HG03565 (cell line): Measurements from ENCODE around the gene GDF2.

ENCODE experiments used
- ATAC-seq: cut with Tn5 transposase; IDR thresholded peaks from one replicate; pipeline ENCODE4 v1.9.1; 2021; ENCODE audit warnings: mild to moderate bottlenecking, moderate library complexity; ENCODE audit not compliant: unreplicated experiment

GDF2 gene

DNA sequence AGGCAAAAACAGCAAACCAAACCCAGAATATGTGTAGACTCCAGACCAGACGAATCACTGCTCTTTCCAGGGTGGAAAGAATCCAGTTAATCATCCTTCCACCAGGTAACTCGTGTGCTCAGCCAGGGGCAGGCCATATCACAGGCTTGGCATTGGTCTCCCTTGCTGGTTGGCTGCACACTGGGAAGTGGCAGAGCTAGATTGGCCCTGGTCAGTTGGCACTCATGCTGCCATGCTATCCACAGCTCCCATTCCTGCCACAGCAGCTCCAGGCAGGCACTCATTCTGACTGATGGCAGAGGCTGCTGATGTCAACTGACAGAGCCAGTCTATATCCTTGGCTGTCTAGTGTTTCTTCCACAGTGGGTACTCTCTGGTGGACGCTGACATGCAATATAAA, 31.9 kb upstream of the GDF2 start:
- no peak for ATAC-seq

DNA sequence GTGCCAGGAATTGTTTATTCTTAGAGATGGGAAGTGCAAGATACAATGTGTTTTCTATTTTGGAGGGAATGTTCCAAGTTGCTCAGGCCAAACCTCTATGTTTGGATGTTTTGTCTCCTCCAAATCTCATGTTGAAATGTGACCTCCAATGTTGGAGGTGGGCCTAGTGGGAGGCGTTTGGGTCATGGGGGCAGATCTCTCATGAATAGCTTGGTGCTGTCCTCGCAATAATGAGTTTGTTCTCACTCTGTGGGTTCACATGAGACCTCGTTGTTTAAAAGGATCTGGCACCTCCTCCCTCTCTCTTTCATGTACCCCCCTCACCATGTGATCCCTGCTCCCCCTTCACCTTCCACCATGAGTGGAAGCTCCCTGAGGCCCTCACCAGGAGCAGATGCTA, 30.6 kb upstream of the GDF2 start:
- ATAC-seq: no peak

DNA sequence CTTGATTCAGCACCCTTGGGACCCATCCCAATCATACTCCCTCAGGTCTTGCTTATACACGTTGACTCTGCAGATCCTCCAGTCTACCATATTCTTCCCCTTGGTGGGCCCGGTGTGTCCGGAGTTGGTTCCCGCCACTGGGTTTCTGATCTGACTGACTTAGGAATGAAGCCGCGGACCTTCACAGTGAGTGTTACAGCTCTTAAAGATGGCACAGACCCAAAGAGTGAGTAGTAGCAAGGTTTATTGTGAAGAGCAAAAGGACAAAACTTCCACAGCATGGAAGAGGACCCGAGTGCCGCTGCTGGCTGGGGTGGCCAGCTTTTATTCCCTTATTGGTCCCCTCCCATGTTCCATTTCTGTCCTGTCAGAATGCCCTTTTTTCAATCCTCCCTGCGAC, 28.2 kb upstream of the GDF2 start:
- ATAC-seq: no peak

DNA sequence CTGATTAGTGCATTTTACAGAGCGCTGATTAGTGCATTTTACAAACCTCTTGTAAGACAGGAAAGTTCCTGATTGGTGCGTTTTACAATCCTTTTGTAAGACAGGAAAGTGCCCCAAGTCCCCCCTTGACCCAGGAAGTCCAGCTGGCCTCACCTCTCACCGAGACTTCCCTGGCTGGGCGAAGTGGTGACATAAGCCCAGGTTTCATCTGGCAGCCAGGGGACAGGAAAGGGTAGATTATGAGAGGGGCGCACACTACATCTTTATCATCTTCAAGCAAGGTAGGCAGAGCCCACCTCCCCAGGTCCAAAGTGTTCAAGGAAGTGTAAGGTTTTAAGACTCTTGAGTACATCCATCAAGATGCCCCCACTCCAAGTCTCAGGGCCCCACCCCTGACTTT, 27.8 kb upstream of the GDF2 start:
- ATAC-seq: no peak

DNA sequence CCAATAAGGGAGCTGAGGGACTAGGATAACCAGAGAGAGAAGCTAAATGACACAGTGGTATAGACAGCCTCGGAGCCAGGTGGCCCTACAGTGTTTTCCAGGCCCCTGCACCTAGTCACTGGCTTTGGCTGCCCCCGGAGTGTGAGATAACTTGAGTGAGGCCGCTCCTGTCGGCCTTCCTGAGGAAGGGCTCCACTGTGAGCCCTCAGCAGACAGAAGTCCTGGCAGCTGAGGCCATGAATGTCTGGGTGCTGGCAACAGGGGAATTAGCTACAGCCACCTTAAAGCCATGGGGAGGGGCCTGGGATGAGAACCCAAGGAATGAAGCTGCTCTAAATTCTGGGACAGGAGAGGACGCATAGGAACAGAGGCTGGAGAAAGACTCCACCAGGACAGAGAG, 26.8 kb upstream of the GDF2 start:
- no peak for ATAC-seq

DNA sequence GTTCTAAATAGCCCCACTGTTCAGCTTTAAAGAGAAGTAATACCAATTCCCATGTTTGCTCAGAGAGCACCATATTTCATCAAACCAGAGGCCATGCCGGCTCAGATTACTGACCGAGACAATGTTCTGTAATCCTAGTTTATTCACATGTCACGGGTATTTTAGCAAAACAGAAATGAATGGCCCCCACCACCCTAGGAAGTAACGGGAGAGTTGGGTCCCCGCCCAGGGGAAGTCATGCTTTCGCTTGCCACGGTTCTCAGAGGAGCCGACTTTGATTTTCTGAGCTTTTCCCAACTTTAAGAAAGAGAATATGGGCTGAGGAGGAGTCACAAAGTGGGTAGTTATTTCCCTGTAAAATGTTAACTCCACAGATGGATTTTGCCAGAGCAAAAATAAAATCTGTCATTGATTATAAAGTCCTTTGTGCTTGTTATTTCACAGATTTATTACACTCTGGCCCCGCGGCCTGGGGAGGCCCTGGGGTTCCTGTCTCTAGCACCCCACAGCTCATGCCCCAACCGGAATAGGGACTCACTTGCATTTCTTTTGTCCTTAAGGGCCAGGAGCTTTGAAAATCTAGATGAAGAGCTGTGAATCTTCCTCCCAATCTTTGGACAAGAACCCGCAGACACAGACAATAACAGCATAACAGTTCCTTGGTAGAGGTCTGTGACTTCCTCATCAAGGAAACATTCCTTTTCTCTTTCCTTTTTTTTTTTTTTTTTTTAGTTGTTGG, 25.9 kb upstream of the GDF2 start:
- no peak for ATAC-seq

DNA sequence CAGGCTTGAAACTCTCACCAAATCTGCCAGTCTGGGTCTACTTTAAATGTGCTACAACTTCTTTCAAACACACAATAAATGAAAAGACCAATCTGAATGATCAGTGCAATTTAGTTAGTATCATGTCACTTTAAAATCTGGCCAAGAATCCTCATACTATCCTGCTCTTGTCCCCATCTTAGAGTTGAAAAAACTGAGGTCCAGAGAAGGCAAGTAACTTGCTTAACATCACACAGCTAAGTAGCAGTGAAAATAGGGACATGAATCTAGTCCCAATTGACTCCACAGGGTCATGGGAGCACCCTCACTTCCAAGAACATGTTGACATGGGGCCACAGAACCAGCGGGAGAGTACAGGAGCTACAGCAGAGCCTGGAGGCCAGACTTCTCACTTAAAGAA, 25.3 kb upstream of the GDF2 start:
- no peak for ATAC-seq

DNA sequence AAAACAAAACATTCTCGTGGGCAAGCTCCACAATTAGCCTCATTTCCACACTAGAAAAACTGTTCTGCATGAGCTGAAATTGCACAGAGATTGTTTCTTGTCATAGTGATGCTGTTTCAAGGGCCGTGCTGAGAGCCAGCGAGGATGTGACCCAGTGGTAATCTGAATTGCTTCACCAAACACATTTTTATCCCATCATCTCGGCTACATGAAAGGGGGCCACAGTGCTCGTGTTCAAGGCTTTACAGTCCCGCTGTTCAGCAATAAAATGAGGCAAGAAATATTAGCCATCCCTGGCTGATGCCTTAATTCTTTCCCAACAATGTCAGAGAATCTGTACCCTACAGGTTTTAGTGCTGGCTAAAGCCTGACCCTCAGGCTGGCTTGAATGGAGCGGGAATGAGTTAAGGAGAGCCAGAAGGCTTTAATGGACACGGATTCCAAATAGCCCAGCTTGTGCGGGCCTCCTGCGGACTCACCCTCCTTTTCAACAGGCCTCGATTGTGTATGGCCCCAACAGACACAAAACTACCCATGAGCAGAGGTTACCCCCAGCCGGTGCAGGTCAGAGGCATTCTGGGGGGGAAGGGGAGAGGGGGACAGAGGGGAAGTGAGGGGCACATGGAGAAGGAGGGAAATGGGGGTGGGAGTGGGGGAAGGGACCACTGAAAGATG, 24.3 kb upstream of the GDF2 start:
- ATAC-seq: no peak

DNA sequence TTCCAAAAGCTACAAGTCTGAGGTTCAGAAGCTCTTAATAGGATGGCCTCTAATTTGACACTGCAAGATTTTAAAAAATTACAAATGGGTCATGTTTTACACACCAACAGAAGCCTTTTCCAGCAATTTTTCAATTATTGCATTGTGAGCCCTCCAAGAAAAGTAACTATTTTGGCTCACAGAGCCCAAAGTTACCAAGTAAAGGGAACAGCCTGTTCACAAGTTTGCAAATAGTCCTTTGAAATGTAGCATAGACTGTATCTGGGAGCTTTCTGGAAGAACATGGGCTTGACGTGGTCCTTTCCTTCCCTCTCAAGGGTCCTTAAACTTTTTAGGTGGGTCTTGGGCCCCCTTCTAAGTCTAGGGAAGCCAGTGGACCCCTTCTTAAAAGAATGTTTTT, 23.5 kb upstream of the GDF2 start:
- ATAC-seq: no peak

DNA sequence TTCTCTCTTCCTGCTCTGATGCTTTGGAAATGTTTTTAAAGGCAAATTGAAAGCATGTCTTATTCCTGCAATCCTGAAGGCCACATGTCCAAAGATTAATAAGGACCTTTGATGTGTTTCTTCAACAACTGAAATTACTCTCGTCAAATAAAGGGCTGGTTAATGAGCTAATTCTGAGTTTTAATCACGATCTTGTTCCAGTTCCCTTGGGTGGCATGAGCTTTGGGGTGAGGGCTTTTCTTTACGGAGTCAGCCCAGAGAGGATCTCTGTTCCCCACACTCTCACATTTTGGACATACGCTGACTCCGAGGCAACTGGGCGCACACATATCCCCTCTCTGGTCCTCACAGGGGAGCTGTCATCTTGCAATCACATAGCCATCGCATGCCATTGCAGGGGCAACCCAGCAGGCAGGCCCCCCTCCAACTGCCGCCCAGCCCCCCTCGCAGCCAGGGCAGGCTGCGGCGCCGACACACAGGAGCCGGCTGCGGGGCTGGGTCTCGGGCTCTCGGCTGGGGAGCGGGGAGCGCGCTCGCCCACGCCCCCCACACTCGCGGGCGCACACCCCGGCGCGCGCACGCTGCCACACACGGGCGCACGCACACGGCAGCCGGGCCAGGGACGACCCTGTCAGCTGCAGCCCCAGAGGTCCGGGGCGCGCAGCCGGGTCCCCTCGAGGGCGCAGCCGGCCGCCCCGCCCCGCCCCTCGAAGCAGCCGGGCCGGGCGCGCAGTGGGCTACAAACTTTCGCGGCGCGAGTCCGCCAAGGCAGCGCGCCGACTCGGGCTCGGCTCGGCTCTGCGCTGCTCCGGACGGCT, 22.4 kb upstream of the GDF2 start, which contains the start of gene GDF10:
TSS of gene GDF10 (plus strand) at position 587 of the 818 bp plus-strand sequence. CDS start 455 bp downstream, outside the sequence.
- no peak for ATAC-seq

DNA sequence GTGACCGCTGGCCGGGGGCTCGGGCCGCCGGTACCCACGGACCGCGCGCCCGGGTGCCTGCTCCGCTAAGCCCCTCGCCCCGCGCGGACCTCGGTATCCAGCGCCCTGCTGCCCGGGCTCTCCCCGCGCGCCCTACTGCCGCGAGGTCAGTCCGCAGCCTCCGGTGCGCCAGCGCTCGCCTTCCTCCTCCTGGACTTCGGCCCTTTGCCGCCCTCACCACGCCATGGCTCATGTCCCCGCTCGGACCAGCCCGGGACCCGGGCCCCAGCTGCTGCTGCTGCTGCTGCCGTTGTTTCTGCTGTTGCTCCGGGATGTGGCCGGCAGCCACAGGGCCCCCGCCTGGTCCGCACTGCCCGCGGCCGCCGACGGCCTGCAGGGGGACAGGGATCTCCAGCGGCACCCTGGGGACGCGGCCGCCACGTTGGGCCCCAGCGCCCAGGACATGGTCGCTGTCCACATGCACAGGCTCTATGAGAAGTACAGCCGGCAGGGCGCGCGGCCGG, 21.8 kb upstream of the GDF2 start:
- no peak for ATAC-seq

DNA sequence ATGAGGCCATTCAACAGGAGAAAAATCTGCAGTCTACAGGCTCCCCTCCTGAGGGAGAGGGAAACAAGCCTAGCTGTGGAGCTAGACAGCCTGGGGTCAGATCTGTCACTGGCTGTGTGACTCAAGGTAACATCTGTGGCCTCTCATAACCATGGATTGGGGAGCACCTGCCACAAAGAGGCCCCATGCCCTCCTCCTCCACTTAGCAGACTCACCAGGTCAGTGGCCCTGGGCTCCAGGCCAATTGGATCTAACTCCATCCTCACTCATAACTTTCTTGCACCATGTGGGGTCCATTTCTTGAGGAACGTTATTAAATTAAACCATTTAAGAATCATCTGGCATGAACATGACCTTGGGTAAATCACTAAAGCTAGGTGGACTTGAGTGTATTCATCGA, 20.4 kb upstream of the GDF2 start:
- ATAC-seq: no peak

DNA sequence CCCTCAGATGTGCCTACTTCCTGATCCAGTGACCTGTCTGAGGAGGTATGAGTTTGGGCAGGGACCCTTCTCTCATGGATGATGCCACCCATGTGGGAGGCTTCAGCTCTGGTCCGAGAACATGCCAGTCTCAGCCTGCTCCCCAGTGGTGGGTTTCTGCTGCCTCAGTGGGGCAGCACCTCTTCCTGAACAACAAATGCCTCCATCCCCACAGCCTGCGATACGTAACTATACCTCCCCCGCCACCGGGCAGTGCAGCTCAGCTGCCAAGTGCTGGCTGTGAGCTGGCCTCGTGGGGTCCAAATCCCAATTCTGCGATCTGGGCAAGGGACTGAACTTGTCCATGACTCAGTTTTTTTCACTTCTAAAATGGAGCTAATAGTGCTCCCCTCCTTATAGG, 19.1 kb upstream of the GDF2 start:
- ATAC-seq: no peak

DNA sequence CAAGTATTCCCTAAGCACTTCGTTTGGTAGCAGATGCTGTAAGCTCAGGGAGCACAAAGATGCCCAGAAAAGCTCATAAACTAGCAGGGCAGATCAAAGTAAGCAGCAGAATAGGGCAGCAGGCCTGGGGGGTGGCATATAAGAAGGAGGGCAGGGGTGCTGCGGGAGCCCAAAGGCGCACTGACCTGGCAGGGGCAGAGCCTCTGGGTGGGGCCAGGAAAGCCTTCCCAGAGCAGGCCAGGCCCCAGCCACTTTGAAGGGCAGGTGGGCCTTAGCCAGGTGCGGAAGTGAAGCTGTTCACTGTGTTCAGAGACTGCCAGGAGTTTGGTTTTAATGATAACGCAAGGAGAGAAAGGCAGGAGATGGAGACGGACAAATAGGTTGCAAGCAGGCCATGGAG, 18.4 kb upstream of the GDF2 start:
- no peak for ATAC-seq

DNA sequence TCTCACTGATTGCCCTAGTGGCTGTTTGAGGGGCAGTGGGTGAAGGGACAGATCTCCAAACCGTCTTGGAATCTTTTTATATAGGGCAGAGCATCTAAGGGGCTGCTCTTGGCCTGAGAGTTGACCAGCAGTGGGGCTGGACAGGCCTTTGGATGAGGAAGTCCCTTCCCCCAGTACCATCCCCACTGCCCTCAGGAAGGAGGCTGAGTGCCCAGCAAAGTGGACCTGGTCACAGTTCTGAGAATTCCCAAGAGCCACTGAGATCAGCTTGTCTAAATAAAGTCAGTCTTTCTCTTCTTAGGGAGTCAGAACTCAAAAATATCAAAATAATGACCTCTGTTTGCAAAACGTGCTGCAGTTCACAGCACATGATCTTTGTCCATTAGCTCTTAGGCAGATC, 16.7 kb upstream of the GDF2 start:
- ATAC-seq: no peak

DNA sequence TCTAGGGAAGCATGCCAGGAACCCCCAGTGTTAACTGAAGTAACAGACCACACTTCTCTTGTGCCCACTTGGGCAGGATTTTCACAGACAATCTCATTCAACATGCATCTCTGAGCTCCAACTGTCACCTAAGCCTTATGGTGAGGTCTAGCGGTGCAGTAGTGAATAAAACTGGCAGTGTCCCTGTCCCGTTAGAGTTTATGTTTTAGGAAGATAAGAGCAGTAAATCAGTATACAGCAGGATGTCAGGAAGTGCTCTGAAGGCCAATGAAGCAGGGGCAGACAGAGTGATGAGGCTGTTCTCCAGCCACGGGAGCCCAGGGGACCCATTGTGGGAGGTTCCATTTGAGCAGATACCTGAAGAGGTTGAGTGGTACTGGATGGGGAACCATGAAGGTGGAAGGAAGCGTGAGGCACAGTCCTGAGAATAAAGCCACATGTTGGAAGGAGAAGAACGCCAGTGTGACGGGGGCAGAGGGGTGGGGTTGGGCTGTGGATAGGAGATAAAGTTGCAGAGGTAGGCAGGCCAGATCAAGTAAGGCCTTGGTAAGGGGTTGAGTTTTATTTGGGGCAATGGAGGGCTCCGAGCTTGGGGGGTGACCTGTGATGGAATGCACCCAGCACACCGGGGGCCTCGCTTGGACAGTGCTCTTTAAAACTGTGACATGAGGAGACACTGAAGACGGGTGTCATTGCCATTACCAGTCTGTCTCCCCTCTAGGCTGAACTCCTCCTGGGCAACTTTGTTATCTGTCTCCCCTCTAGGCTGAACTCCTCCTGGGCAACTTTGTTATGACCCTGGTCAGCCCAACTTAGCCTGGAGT, 15.7 kb upstream of the GDF2 start:
- no peak for ATAC-seq

DNA sequence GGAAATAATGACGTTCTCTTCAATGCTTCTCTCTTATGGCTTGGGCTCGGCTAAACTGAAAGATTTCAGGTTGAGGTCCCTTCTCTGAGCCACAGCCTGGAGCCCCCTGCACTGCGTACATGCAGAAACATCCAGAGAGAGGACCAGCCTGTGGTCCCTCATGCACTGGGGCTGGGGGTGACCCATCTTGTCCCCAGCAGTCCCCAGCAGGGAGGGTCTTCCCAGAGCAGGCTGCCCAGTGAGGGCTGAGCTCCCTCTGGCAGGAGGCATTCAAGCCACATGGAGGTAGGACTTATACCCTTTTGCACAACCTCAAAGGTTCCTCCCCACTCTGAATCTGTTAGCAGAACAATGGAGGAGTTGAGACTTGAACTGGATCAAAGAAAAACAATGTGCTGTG, 14.9 kb upstream of the GDF2 start:
- ATAC-seq: no peak

DNA sequence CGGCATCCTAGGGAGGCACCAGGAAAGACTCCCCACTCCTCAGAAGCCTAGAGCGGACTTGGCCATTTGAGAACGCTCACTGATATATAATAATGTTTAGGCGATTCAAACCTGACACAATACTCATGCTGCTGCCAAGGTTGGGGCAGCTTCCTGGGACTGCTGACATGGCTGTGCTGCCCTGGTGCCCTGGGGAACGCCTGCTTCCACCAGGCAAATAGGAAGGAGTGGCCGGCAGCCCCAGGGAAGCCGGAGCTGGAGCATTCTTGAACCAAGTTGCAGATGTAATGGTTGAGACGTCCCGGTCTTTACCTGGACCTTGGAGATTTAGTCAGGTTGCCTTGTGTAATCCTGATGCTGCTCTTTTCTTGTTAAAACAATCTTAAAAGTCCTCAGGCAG, 13.5 kb upstream of the GDF2 start:
- no peak for ATAC-seq

DNA sequence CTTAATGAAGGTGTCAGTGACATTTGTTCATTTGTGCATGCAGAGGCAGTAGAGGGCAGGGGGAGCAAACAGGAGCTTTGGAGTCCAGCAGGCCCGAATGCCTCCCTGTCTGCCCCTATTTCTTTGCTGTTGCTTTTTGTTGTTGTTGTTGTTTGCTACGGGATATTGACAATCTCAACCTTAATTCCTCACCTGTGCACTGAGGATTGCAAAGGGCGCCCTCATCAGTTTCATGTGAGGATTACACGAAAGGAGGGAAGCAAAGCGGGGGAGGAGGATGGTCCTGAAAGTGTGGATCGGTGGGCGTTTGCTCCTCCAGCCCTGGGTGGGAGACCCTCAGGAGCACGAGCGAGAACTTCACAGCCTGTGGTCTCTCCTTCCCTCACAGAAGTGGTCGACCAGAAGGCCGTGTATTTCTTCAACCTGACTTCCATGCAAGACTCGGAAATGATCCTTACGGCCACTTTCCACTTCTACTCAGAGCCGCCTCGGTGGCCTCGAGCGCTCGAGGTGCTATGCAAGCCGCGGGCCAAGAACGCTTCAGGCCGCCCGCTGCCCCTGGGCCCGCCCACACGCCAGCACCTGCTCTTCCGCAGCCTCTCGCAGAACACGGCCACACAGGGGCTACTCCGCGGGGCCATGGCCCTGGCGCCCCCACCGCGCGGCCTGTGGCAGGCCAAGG, 12.7 kb upstream of the GDF2 start:
- ATAC-seq: no peak

DNA sequence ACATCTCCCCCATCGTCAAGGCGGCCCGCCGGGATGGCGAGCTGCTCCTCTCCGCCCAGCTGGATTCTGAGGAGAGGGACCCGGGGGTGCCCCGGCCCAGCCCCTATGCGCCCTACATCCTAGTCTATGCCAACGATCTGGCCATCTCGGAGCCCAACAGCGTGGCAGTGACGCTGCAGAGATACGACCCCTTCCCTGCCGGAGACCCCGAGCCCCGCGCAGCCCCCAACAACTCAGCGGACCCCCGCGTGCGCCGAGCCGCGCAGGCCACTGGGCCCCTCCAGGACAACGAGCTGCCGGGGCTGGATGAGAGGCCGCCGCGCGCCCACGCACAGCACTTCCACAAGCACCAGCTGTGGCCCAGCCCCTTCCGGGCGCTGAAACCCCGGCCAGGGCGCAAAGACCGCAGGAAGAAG, 12.2 kb upstream of the GDF2 start:
- ATAC-seq: no peak
